H9 (cell line): Measurements from ENCODE around the gene TMIGD2. TPM values are rescaled to one million over a fixed set of nuclear protein-coding genes. Genes with fewer than 3 reads are reported as not detected.
A peak's percentile ranks its signal among the peaks of the same experiment; 100 is the strongest.

Experiments used
- DNase-seq: peaks from one replicate; pipeline ENCODE4 v3.0.0-alpha.2; 2017
- H2AFZ ChIP-seq: one replicate; pipeline ENCODE4 v1.6.1; 2013; ENCODE audit warnings: mild to moderate bottlenecking, low read length, control low read depth, moderate library complexity
- H2AK5ac ChIP-seq: 2 replicates; pipeline ENCODE4 v1.6.1; 2013; ENCODE audit warnings: low read length, control low read depth, mixed read lengths; ENCODE audit not compliant: insufficient read length
- H2BK120ac ChIP-seq: one replicate; pipeline ENCODE4 v1.6.1; 2013; ENCODE audit warnings: low read depth, mild to moderate bottlenecking, low read length, control low read depth, inconsistent platforms; ENCODE audit not compliant: poor library complexity, severe bottlenecking
- H2BK12ac ChIP-seq: 2 replicates; pipeline ENCODE4 v1.6.1; 2013; ENCODE audit warnings: low read length, control low read depth, mixed read lengths, low read depth; ENCODE audit not compliant: insufficient read length
- H2BK15ac ChIP-seq: 2 replicates; pipeline ENCODE4 v1.6.1; 2013; ENCODE audit warnings: low read depth, low read length, control low read depth
- H2BK20ac ChIP-seq: one replicate; pipeline ENCODE4 v1.6.1; 2013; ENCODE audit warnings: low read depth, mild to moderate bottlenecking, low read length, control low read depth, inconsistent platforms; ENCODE audit not compliant: poor library complexity, severe bottlenecking
- H2BK5ac ChIP-seq: 2 replicates; pipeline ENCODE4 v1.6.1; 2013; ENCODE audit warnings: low read length, control low read depth, mixed read lengths; ENCODE audit not compliant: insufficient read length
- H3K14ac ChIP-seq: 2 replicates; pipeline ENCODE4 v1.6.1; 2013; ENCODE audit warnings: low read length, control low read depth; ENCODE audit not compliant: insufficient read depth
- H3K18ac ChIP-seq: 2 replicates; pipeline ENCODE4 v1.6.1; 2013; ENCODE audit warnings: low read depth, mild to moderate bottlenecking, mixed read lengths, low read length, control low read depth; ENCODE audit not compliant: insufficient read length
- H3K23ac ChIP-seq: 2 replicates; pipeline ENCODE4 v1.6.1; 2013; ENCODE audit warnings: low read length, control low read depth, mixed read lengths, low read depth; ENCODE audit not compliant: insufficient read length
- H3K23me2 ChIP-seq: 2 replicates; pipeline ENCODE4 v1.6.1; 2013; ENCODE audit warnings: low read depth, mild to moderate bottlenecking, mixed read lengths, low read length, control low read depth; ENCODE audit not compliant: insufficient read length, poor library complexity, severe bottlenecking
- H3K27ac ChIP-seq: 2 replicates; pipeline ENCODE4 v1.5.1; 2013; ENCODE audit warnings: low read length, control low read depth, mixed read lengths, low read depth; ENCODE audit not compliant: insufficient read length
- H3K27me3 ChIP-seq: 2 replicates; pipeline ENCODE4 v1.6.1; 2013; ENCODE audit warnings: low read length, control low read depth, inconsistent platforms; ENCODE audit not compliant: insufficient read depth
- H3K4ac ChIP-seq: 2 replicates; pipeline ENCODE4 v1.6.1; 2013; ENCODE audit warnings: low read depth, mild to moderate bottlenecking, control low read depth, inconsistent platforms, low read length, moderate library complexity
- H3K4me1 ChIP-seq: 2 replicates; pipeline ENCODE4 v1.6.1; 2013; ENCODE audit warnings: low read length, control low read depth, inconsistent platforms; ENCODE audit not compliant: insufficient read depth
- H3K4me2 ChIP-seq: 2 replicates; pipeline ENCODE4 v1.6.1; 2013; ENCODE audit warnings: low read length, control low read depth, mixed read lengths; ENCODE audit not compliant: insufficient read length, insufficient read depth
- H3K56ac ChIP-seq: 2 replicates; pipeline ENCODE4 v1.6.1; 2013; ENCODE audit warnings: low read depth, mild to moderate bottlenecking, mixed read lengths, low read length, control low read depth; ENCODE audit not compliant: insufficient read length
- H3K79me1 ChIP-seq: 2 replicates; pipeline ENCODE4 v1.6.1; 2013; ENCODE audit warnings: low read depth, mild to moderate bottlenecking, moderate library complexity, low read length, control low read depth, inconsistent platforms; ENCODE audit not compliant: insufficient read depth, poor library complexity, severe bottlenecking
- H3K79me2 ChIP-seq: 2 replicates; pipeline ENCODE4 v1.6.1; 2013; ENCODE audit warnings: low read length, control low read depth, inconsistent platforms; ENCODE audit not compliant: insufficient read depth
- H3K9ac ChIP-seq: 2 replicates; pipeline ENCODE4 v1.6.1; 2013; ENCODE audit warnings: low read length, control low read depth, mixed read lengths; ENCODE audit not compliant: insufficient read length; ENCODE audit errors: extremely low read depth
- H3K9me3 ChIP-seq: one replicate; pipeline ENCODE4 v1.6.1; 2013; ENCODE audit warnings: low read depth, low read length, inconsistent platforms; ENCODE audit not compliant: control insufficient read depth
- H3T11ph ChIP-seq: one replicate; pipeline ENCODE4 v1.6.1; 2013; ENCODE audit warnings: mild to moderate bottlenecking, low read length, control low read depth, inconsistent platforms
- H4K20me1 ChIP-seq: one replicate; pipeline ENCODE4 v1.6.1; 2013; ENCODE audit not compliant: control insufficient read depth, insufficient read length, insufficient read depth
- H4K5ac ChIP-seq: 2 replicates; pipeline ENCODE4 v1.6.1; 2013; ENCODE audit warnings: low read depth, mild to moderate bottlenecking, mixed read lengths, low read length, control low read depth; ENCODE audit not compliant: insufficient read length
- H4K8ac ChIP-seq: replicated peaks from 2 replicates; pipeline ENCODE4 v1.6.1; 2013; ENCODE audit warnings: low read length, control low read depth, mixed read lengths, low read depth; ENCODE audit not compliant: insufficient read length
- H4K91ac ChIP-seq: 2 replicates; pipeline ENCODE4 v1.6.1; 2013; ENCODE audit warnings: low read depth, mild to moderate bottlenecking, moderate library complexity, mixed read lengths, low read length, control low read depth; ENCODE audit not compliant: insufficient read length
- H3K27ac Mint-ChIP-seq, 3 experiments: 2 replicates in 2 of 3; 3 replicates in 1 of 3; pipeline ENCODE4 v1.8.0; 2020 to 2021; ENCODE audit warnings: mixed read lengths in 3 of 3, mild to moderate bottlenecking in 1 of 3, moderate library complexity in 1 of 3
- H3K27me3 Mint-ChIP-seq: 2 replicates; pipeline ENCODE4 v1.8.0; 2021; ENCODE audit warnings: low read depth, mild to moderate bottlenecking, moderate library complexity, mixed read lengths
- H3K36me3 Mint-ChIP-seq, 3 experiments: 2 replicates in 2 of 3; 3 replicates in 1 of 3; pipeline ENCODE4 v1.8.0; 2020 to 2021; ENCODE audit warnings: low read depth in 3 of 3, mixed read lengths in 3 of 3; ENCODE audit not compliant: insufficient read depth in 1 of 3
- H3K4me1 Mint-ChIP-seq, 2 experiments: 2 replicates each; pipeline ENCODE4 v1.8.0; 2020; ENCODE audit warnings: mixed read lengths in 2 of 2
- H3K4me3 Mint-ChIP-seq, 2 experiments: 2 replicates in 1 of 2; 3 replicates in 1 of 2; pipeline ENCODE4 v1.8.0; 2020 to 2021; ENCODE audit warnings: mild to moderate bottlenecking in 2 of 2, mixed read lengths in 2 of 2, moderate library complexity in 1 of 2
- H3K9me3 Mint-ChIP-seq, 2 experiments: 2 replicates in 1 of 2; 3 replicates in 1 of 2; pipeline ENCODE4 v1.8.0; 2020; ENCODE audit warnings: mild to moderate bottlenecking in 2 of 2, mixed read lengths in 2 of 2, moderate library complexity in 1 of 2
- CTCF ChIP-seq: fragments of 200-600 bp; sonication (generic); conservative IDR thresholded peaks from 3 replicates; pipeline ENCODE4 v1.8.0; 2021; ENCODE audit warnings: antibody characterized with exemption, mild to moderate bottlenecking
- WGBS: extraction: QIAGEN DNeasy Blood & Tissue Kit; methylation state at CpG from one replicate; pipeline ENCODE4 v1.1.7; 2013; ENCODE audit warnings: missing lambda C conversion rate, low lambda C conversion rate, mixed read lengths; ENCODE audit not compliant: insufficient read length; ENCODE audit errors: extremely low coverage; 5-methylcytosine and 5-hydroxymethylcytosine counted together
- total RNA-seq: library from RNA; stranded (reverse); gene quantifications from 2 replicates; pipeline ENCODE4 v1.2.1, GENCODE V29; 2021

TMIGD2 gene
- total RNA-seq, 1 experiment from 2014 or later = 0.26 TPM

- no peak overlapping the region for H3K27ac ChIP-seq
- H4K20me1 ChIP-seq = no peaks in the 10 kb centered on the region
- no peak overlapping the region for H4K91ac ChIP-seq
- H3K79me2 ChIP-seq = no peaks in the 10 kb centered on the region
- H3K79me1 ChIP-seq = no peaks in the 10 kb centered on the region
- no peak overlapping the region for H2BK20ac ChIP-seq
- peaks cover 0 to 1% (median 0%) of the 10 kb centered on the region in 3 experiments; a peak in 1 of 7 replicates for H3K36me3 Mint-ChIP-seq
- H3K9me3 Mint-ChIP-seq = no peaks in the 10 kb centered on the region; a peak in 1 of 5 replicates
- H3K4me1 Mint-ChIP-seq = peaks cover 7 to 19% of the 10 kb centered on the region in 2 experiments
- peaks cover 11% of the 10 kb centered on the region; the same call in 1 of the 2 replicates for H3K27me3 ChIP-seq
- WGBS = no CpG with 5 or more reads among the region's 71 CpGs
- H2BK15ac ChIP-seq = no peak overlapping the region
- no peak overlapping the region for H4K8ac ChIP-seq
- no peak overlapping the region for H2BK120ac ChIP-seq
- no peak overlapping the region for H3K56ac ChIP-seq
- H3K4me3 Mint-ChIP-seq = peak overlapping the region; percentile 69 to 93
- no peak overlapping the region for H3K9ac ChIP-seq
- no peak overlapping the region for H3K4ac ChIP-seq
- no peak overlapping the region for H3K23ac ChIP-seq
- H3K18ac ChIP-seq = no peak overlapping the region
- no peak overlapping the region; the same call in 1 of the 2 replicates for H3K14ac ChIP-seq
- no peak overlapping the region for H3K27ac Mint-ChIP-seq
- H3K4me2 ChIP-seq = peak overlapping the region; percentile 83
- no peak overlapping the region for H2AFZ ChIP-seq
- no peak overlapping the region for H2BK5ac ChIP-seq
- no peak overlapping the region for H4K5ac ChIP-seq
- peaks cover 68% of the 10 kb centered on the region for H3K27me3 Mint-ChIP-seq
- no peaks in the 10 kb centered on the region for H3K9me3 ChIP-seq
- H2BK12ac ChIP-seq = no peak overlapping the region
- H2AK5ac ChIP-seq = no peak overlapping the region
- DNase-seq = no peak
- H3K4me1 ChIP-seq = no peaks in the 10 kb centered on the region; the same call in 1 of the 2 replicates
- peaks cover 16% of the 10 kb centered on the region for H3K23me2 ChIP-seq
- TF ChIP-seq CTCF = no peak
- H3T11ph ChIP-seq = no peak overlapping the region
Measured at GRCh38 chr19:4279530-4280422, 22.4 kb downstream of the TMIGD2 start.
